Adrenal gland (tissue), 12 donors: Measurements from ENCODE around the gene RPAIN. TPM values are rescaled to one million over a fixed set of nuclear protein-coding genes. Genes with fewer than 3 reads are reported as not detected.

ENCODE experiments used
- DNase-seq, 7 donors: peaks; one replicate each; pipeline ENCODE4 v3.0.0-alpha.2; 2019 to 2020
- H3K27ac ChIP-seq, 5 donors: fragments of 200-600 bp; sonication (generic) in 4 of 5; 1 replicate in 3 of 5; 2 replicates in 2 of 5; pipeline versions ENCODE4 v1.5.1 to v1.8.0; 2016 to 2020; ENCODE audit warnings: mild to moderate bottlenecking in 1 of 5
- H3K27me3 ChIP-seq: fragments of 200-600 bp; 2 replicates; pipeline ENCODE4 v1.8.0; 2021
- H3K36me3 ChIP-seq, 2 donors: fragments of 200-600 bp; replicated peaks in 1 of 2; 1 replicate in 1 of 2; 2 replicates in 1 of 2; pipeline versions ENCODE4 v1.5.1 to v1.8.0; 2018 to 2022
- H3K4me1 ChIP-seq, 2 donors: fragments of 200-600 bp; replicated peaks in 1 of 2; 1 replicate in 1 of 2; 2 replicates in 1 of 2; pipeline versions ENCODE4 v1.5.1 to v1.8.0; 2018 to 2021
- H3K4me3 ChIP-seq, 4 donors: fragments of 200-600 bp; sonication (generic) in 3 of 4; one replicate each; pipeline ENCODE4 v1.5.1; 2016 to 2018
- H3K9me3 ChIP-seq, 3 donors: fragments of 200-600 bp; sonication (generic) in 1 of 3; replicated peaks in 1 of 3; 1 replicate in 2 of 3; 2 replicates in 1 of 3; pipeline versions ENCODE4 v1.5.1 to v1.8.0; 2016 to 2021
- POLR2A ChIP-seq, 2 donors: fragments of 450-650 bp; IDR thresholded peaks; one replicate each; pipeline ENCODE4 v1.6.1; 2017; ENCODE audit warnings: antibody characterized with exemption in 2 of 2, mild to moderate bottlenecking in 2 of 2, moderate library complexity in 1 of 2
- WGBS, 4 donors: extraction: QIAGEN DNeasy Blood & Tissue Kit in 2 of 4; methylation state at CpG; one replicate each; pipeline versions ENCODE4 v1.1.5 to v1.1.7; 2013 to 2017; 5-methylcytosine and 5-hydroxymethylcytosine counted together
- intact Hi-C, 2 donors: fragments of 100-400 bp; cut with DNase I; formaldehyde crosslinking; loops; one replicate each; pipeline versions ENCODE4 v1.14.1 to v1.15.0; 2022 to 2023
- polyA plus RNA-seq, 3 donors: library from polyadenylated mRNA; stranded (reverse); fragments of 200-250 nt in 2 of 3; fragments of 350-450 nt in 1 of 3; fragmentation: Illumina TruSeq in 1 of 3; extraction: RNeasy Lipid Tissue Mini Kit (QIAGEN cat#74804) in 1 of 3; gene quantifications; one replicate each; pipeline ENCODE4 v1.2.3, GENCODE V29; 2013 to 2014
- total RNA-seq, 9 donors: library from RNA; depleted of rRNA in 4 of 9; stranded (reverse); fragments of >200 nt in 4 of 9; fragments of 120-200 nt in 1 of 9; fragmentation: NEBNext Ultra II Directional in 1 of 9; extraction: Animal tissue kit (Norgen Biotek cat#: 25700) in 1 of 9; gene quantifications; one replicate each; pipeline versions ENCODE4 v1.1.0 to v1.2.4, GENCODE V29; 2013 to 2023
- TF ChIP-seq, protein P1 (sequence below), 6 experiments: fragments of 450-650 bp in 4 of 6; fragments of 200-600 bp in 2 of 6; sonication (generic) in 1 of 6; IDR thresholded peaks; 1 replicate in 5 of 6; 2 replicates in 1 of 6; pipeline versions ENCODE4 v1.5.1 to v1.8.0; 2016 to 2021; ENCODE audit warnings: antibody characterized with exemption in 6 of 6, mild to moderate bottlenecking in 2 of 6, moderate library complexity in 1 of 6
- donor health status: healthy with polysubstance abuse.
- donor health status: Bipolar disorder and iron deficiency.
- donor health status: DM: yes; HTN: yes; CAD: no.
- donor health status: DM: no; HTN: no; CAD: no.
- donor health status: DM: no; HTN: no; CAD: no.
- donor health status: DM: yes; HTN: yes; CAD: no.

The RPAIN gene
- total and polyA plus RNA-seq, 12 donors: 26.1 to 73.6 (median 33.1) TPM

GRCh38 chr17:5418858-5419355, 1.1 kb upstream of the RPAIN start:
- TF ChIP-seq, protein P1, sequence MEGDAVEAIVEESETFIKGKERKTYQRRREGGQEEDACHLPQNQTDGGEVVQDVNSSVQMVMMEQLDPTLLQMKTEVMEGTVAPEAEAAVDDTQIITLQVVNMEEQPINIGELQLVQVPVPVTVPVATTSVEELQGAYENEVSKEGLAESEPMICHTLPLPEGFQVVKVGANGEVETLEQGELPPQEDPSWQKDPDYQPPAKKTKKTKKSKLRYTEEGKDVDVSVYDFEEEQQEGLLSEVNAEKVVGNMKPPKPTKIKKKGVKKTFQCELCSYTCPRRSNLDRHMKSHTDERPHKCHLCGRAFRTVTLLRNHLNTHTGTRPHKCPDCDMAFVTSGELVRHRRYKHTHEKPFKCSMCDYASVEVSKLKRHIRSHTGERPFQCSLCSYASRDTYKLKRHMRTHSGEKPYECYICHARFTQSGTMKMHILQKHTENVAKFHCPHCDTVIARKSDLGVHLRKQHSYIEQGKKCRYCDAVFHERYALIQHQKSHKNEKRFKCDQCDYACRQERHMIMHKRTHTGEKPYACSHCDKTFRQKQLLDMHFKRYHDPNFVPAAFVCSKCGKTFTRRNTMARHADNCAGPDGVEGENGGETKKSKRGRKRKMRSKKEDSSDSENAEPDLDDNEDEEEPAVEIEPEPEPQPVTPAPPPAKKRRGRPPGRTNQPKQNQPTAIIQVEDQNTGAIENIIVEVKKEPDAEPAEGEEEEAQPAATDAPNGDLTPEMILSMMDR (IDR thresholded peaks at IDR 0.05): peak in 1 of 6 experiments; percentile 12
- no peak for TF ChIP-seq POLR2A (IDR thresholded peaks at IDR 0.05)
- Histone ChIP-seq H3K27ac (peak overlapping the region; percentile 58 to 89 (median 84)), H3K9me3 (no peaks in the 10 kb centered on the region), H3K4me1 (peaks cover 21 to 37% of the 10 kb centered on the region in 2 donors), H3K27me3 (no peaks in the 10 kb centered on the region), H3K36me3 (peaks cover 0 to 34% of the 10 kb centered on the region in 2 donors), H3K4me3 (peak overlapping the region in 3 of 4 donors; percentile 76 to 94 (median 87))
- intact Hi-C loops: no loop called here
- WGBS, 4 donors: 0 to 1% (median 0%) methylated on average over 26 of the region's 26 CpGs
- peak in 5 of 7 donors; percentile 11 to 61 (median 37) for DNase-seq

- H3K9me3 ChIP-seq: no peaks in the 10 kb centered on the region
- H3K4me1 ChIP-seq: peaks cover 20 to 33% of the 10 kb centered on the region in 2 donors
- H3K4me3 ChIP-seq: peak within 1 kb of the TSS; percentile 74 to 94 (median 82)
- 0 to 1% (median 0%) methylated on average over 16 to 49 of the region's 49 CpGs for WGBS, 4 donors
- peak; percentile 66 to 72 for TF ChIP-seq POLR2A (IDR thresholded peaks at IDR 0.05)
- TF ChIP-seq, protein P1 (IDR thresholded peaks at IDR 0.05): no peak
- intact Hi-C loops: no loop called here
- H3K36me3 ChIP-seq: peaks cover 0 to 35% of the 10 kb centered on the region in 2 donors
- H3K27ac ChIP-seq: peak within 1 kb of the TSS; percentile 58 to 89 (median 84)
- H3K27me3 ChIP-seq: no peaks in the 10 kb centered on the region
- DNase-seq: peak; percentile 94 to 98 (median 96)
Observed at GRCh38 chr17:5419356-5419958, 525 bp upstream of the RPAIN start, which contains the start of gene NUP88. Gene NUP88 (minus strand): TSS chr17:5419662. CDS start chr17:5419650, 12 bp downstream.

DNA sequence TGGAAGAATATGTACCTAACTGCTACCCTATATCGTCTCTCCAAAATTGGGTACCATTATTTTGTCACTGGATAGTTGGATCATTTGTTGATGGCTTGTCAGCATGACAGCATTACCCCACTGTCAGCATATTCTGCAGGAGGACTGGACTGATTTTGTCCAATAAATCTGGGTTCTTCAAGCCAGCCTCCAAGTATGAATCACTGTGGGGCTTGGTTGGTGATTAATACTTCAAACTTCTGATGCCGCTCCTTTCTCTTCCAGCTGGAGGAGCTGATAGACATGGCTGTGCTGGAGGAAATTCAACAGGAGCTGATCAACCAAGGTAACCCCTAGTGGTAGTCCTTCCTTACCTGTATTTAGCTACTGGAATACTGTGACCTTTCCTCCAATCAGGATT, 2.5 kb downstream of the RPAIN start:
- DNase-seq: no peak
- Histone ChIP-seq H3K27ac (no peak overlapping the region), H3K4me3 (no peak overlapping the region), H3K4me1 (peaks cover 15 to 23% of the 10 kb centered on the region in 2 donors), H3K27me3 (no peaks in the 10 kb centered on the region), H3K36me3 (peaks cover 0 to 63% of the 10 kb centered on the region in 2 donors), H3K9me3 (no peaks in the 10 kb centered on the region)
- WGBS, 4 donors: 67 to 89% (median 77%) methylated on average over 2 of the region's 2 CpGs
- intact Hi-C loops: no loop called here
- TF ChIP-seq, protein P1 (IDR thresholded peaks at IDR 0.05): no peak
- TF ChIP-seq POLR2A (IDR thresholded peaks at IDR 0.05): no peak

- WGBS, 4 donors: 86 to 91% (median 88%) methylated on average over 1 of the region's 1 CpG
- peaks cover 0 to 87% of the 10 kb centered on the region in 2 donors for H3K36me3 ChIP-seq
- no peak overlapping the region for H3K4me3 ChIP-seq
- TF ChIP-seq POLR2A (IDR thresholded peaks at IDR 0.05): no peak
- TF ChIP-seq, protein P1 (IDR thresholded peaks at IDR 0.05): no peak
- peaks cover 7 to 10% of the 10 kb centered on the region in 2 donors for H3K4me1 ChIP-seq
- intact Hi-C loops: no loop called here
- H3K27ac ChIP-seq: no peak overlapping the region
- H3K9me3 ChIP-seq: no peaks in the 10 kb centered on the region
- DNase-seq: no peak
- no peaks in the 10 kb centered on the region for H3K27me3 ChIP-seq
Observed at GRCh38 chr17:5424909-5425308, 4.9 kb downstream of the RPAIN start.
